ENCODE results near the gene CNTN4.

GRCh38 chr3:2099028-2099671 is 484 bp downstream of the CNTN4 start:
- TF ChIP-seq, protein P1, sequence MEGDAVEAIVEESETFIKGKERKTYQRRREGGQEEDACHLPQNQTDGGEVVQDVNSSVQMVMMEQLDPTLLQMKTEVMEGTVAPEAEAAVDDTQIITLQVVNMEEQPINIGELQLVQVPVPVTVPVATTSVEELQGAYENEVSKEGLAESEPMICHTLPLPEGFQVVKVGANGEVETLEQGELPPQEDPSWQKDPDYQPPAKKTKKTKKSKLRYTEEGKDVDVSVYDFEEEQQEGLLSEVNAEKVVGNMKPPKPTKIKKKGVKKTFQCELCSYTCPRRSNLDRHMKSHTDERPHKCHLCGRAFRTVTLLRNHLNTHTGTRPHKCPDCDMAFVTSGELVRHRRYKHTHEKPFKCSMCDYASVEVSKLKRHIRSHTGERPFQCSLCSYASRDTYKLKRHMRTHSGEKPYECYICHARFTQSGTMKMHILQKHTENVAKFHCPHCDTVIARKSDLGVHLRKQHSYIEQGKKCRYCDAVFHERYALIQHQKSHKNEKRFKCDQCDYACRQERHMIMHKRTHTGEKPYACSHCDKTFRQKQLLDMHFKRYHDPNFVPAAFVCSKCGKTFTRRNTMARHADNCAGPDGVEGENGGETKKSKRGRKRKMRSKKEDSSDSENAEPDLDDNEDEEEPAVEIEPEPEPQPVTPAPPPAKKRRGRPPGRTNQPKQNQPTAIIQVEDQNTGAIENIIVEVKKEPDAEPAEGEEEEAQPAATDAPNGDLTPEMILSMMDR (IDR thresholded peaks at IDR 0.05) = no peak
- no peak for TF ChIP-seq POLR2A (IDR thresholded peaks at IDR 0.05)

Measured in breast epithelium (tissue), 3 donors.